ENCODE data around the gene MYO1F. TPM values are rescaled to one million over a fixed set of nuclear protein-coding genes. Genes with fewer than 3 reads are reported as not detected.

MYO1F gene
- total RNA-seq, 1 donor, result 1.3 TPM

GRCh38 chr19:8589177-8589714 lies 12.0 kb upstream of the MYO1F start:
- TF ChIP-seq CTCF (IDR thresholded peaks at IDR 0.05; ENCODE audit: insufficient read depth, low read depth, low read length), result no peak
- no peak overlapping the region for H3K4me3 ChIP-seq (ENCODE audit: low read depth, low read length)
- no peak for DNase-seq (ENCODE audit: low read depth)

GRCh38 chr19:8585894-8586750 lies 8.9 kb upstream of the MYO1F start:
- DNase-seq (ENCODE audit: low read depth), result no peak
- TF ChIP-seq CTCF (IDR thresholded peaks at IDR 0.05; ENCODE audit: insufficient read depth, low read depth, low read length), result peak; percentile 44

GRCh38 chr19:8584965-8585893 lies 8.0 kb upstream of the MYO1F start:
- no peak for TF ChIP-seq CTCF (IDR thresholded peaks at IDR 0.05; ENCODE audit: insufficient read depth, low read depth, low read length)
- no peak for DNase-seq (ENCODE audit: low read depth)
- H3K4me3 ChIP-seq (ENCODE audit: low read depth, low read length), result no peak overlapping the region

More at GRCh38 chr19:8585894-8586750, 8.9 kb upstream of the MYO1F start:
- H3K4me3 ChIP-seq (ENCODE audit: low read depth, low read length), result no peak overlapping the region

GRCh38 chr19:8580710-8581281 lies 3.6 kb upstream of the MYO1F start:
- peak; percentile 73 for DNase-seq (ENCODE audit: low read depth)
- peak; percentile 100 for TF ChIP-seq CTCF (IDR thresholded peaks at IDR 0.05; ENCODE audit: insufficient read depth, low read depth, low read length)
- no peak overlapping the region for H3K4me3 ChIP-seq (ENCODE audit: low read depth, low read length)

GRCh38 chr19:8578642-8579265 lies 1.5 kb upstream of the MYO1F start:
- peak; percentile 63 for DNase-seq (ENCODE audit: low read depth)
- no peak overlapping the region for H3K4me3 ChIP-seq (ENCODE audit: low read depth, low read length)
- TF ChIP-seq CTCF (IDR thresholded peaks at IDR 0.05; ENCODE audit: insufficient read depth, low read depth, low read length), result peak; percentile 90

- no peak for TF ChIP-seq CTCF (IDR thresholded peaks at IDR 0.05; ENCODE audit: insufficient read depth, low read depth, low read length)
- H3K4me3 ChIP-seq (ENCODE audit: low read depth, low read length), result no peak overlapping the region
- no peak for DNase-seq (ENCODE audit: low read depth)
Observed at GRCh38 chr19:8577741-8578140, 499 bp upstream of the MYO1F start.

Data from fibroblast of villous mesenchyme (primary cell).